K562 (cell line): ENCODE measurements around the gene ENDOD1. TPM values are rescaled to one million over a fixed set of nuclear protein-coding genes. Genes with fewer than 3 reads are reported as not detected.
A peak's percentile ranks its signal among the peaks of the same experiment; 100 is the strongest.

Source experiments
- BHLHE40 ChIP-seq: IDR thresholded peaks from 2 replicates; pipeline ENCODE4 v1.6.1; 2011; ENCODE audit warnings: low read length, improper control_type of control experiment
- HDAC1 ChIP-seq, 2 experiments: fragments of 450-650 bp; IDR thresholded peaks; 2 replicates each; pipeline ENCODE4 v1.6.1; 2016 to 2017; ENCODE audit warnings: inconsistent platforms in 1 of 2, mild to moderate bottlenecking in 1 of 2, moderate library complexity in 1 of 2
- HNRNPL ChIP-seq: fragments of 200-400 bp; formaldehyde crosslinking; IDR thresholded peaks from 2 replicates; pipeline ENCODE4 v1.6.1; 2017; ENCODE audit warnings: low read depth, mild to moderate bottlenecking, low read length
- NR2C1 ChIP-seq, 2 experiments: fragments of 450-650 bp; IDR thresholded peaks; 2 replicates each; pipeline ENCODE4 v1.6.1; 2017; ENCODE audit warnings: mild to moderate bottlenecking in 2 of 2, antibody characterized with exemption in 1 of 2, inconsistent platforms in 1 of 2, missing compliant biosample characterization in 1 of 2, missing genetic modification characterization in 1 of 2
- POLR2AphosphoS5 ChIP-seq: IDR thresholded peaks from 2 replicates; pipeline ENCODE4 v1.6.1; 2011; ENCODE audit warnings: mild to moderate bottlenecking, low read depth, low read length, moderate library complexity; ENCODE audit not compliant: control insufficient read depth, insufficient read depth
- RBBP5 ChIP-seq: fragments of 200-600 bp; sonication (generic); IDR thresholded peaks from 2 replicates; pipeline ENCODE4 v1.6.1; 2012; ENCODE audit warnings: borderline replicate concordance, mild to moderate bottlenecking, low read length, control low read depth, inconsistent platforms; ENCODE audit not compliant: insufficient read depth, poor library complexity, severe bottlenecking
- RHOXF2B ChIP-seq: fragments of 250-450 bp; sonication (Bioruptor Pico); conservative IDR thresholded peaks from 2 replicates; pipeline ENCODE4 v1.5.1; 2021
- SIN3B ChIP-seq: fragments of 450-650 bp; IDR thresholded peaks from 2 replicates; pipeline ENCODE4 v1.6.1; 2017; ENCODE audit warnings: low read depth, mild to moderate bottlenecking, moderate library complexity
- SREBF2 ChIP-seq: sonication (generic); formaldehyde crosslinking; IDR thresholded peaks from 2 replicates; pipeline ENCODE4 v1.4.0; 2020; ENCODE audit warnings: mild to moderate bottlenecking, missing genetic modification reagents
- YBX1 ChIP-seq: fragments of 450-650 bp; IDR thresholded peaks from 2 replicates; pipeline ENCODE4 v1.7.1; 2016; ENCODE audit warnings: mild to moderate bottlenecking
- ZBTB17 ChIP-seq: fragments of 450-650 bp; formaldehyde crosslinking; IDR thresholded peaks from 2 replicates; pipeline ENCODE4 v1.4.0; 2020; ENCODE audit warnings: mild to moderate bottlenecking
- polyA plus RNA-seq, 8 experiments: library from polyadenylated mRNA; depleted of rRNA in 4 of 8; stranded (reverse) in 5 of 8; unstranded in 3 of 8; fragments of >200 nt; fragmentation: Nextera tagmentation in 2 of 8; fragmentation: Illumina TruSeq in 1 of 8; extraction: Ambion mirVana in 2 of 8; extraction: Trizol in 1 of 8; gene quantifications; 2 replicates each; pipeline versions ENCODE4 v1.2.1 to v1.2.3, GENCODE V29; 2011 to 2014; ENCODE audit warnings: inconsistent platforms in 1 of 8, missing spikeins in 1 of 8
- total RNA-seq, 7 experiments: library from RNA; depleted of rRNA in 6 of 7; stranded (reverse); fragments of >200 nt in 6 of 7; fragmentation: Illumina TruSeq in 2 of 7; extraction: Trizol in 2 of 7; gene quantifications; 2 replicates each; pipeline versions ENCODE4 v1.2.1 to v1.2.3, GENCODE V29; 2011 to 2021; ENCODE audit warnings: low replicate concordance in 1 of 7
- TF ChIP-seq, protein P1 (sequence below), 2 experiments: IDR thresholded peaks; 2 replicates each; pipeline ENCODE4 v1.6.1; 2011; ENCODE audit warnings: borderline replicate concordance in 1 of 2, control low read depth in 1 of 2, low read depth in 1 of 2, low read length in 1 of 2, mild to moderate bottlenecking in 1 of 2, mixed read lengths in 1 of 2, moderate library complexity in 1 of 2; ENCODE audit not compliant: insufficient read depth in 1 of 2, insufficient read length in 1 of 2, poor library complexity in 1 of 2, severe bottlenecking in 1 of 2; ENCODE audit errors: extremely low read depth in 1 of 2
- TF ChIP-seq, protein P2 (sequence below): fragments of 250-450 bp; sonication (Bioruptor Pico); IDR thresholded peaks from 2 replicates; pipeline ENCODE4 v1.5.0; 2021
- TF ChIP-seq, protein P3 (sequence below), 2 experiments: fragments of 200-800 bp in 1 of 2; sonication (Bioruptor generic) in 1 of 2; sonication (generic) in 1 of 2; formaldehyde crosslinking in 1 of 2; IDR thresholded peaks in 1 of 2; conservative IDR thresholded peaks in 1 of 2; 2 replicates each; pipeline versions ENCODE4 v1.5.0 to v1.6.1; 2016 to 2020; ENCODE audit warnings: missing compliant biosample characterization in 1 of 2, missing genetic modification characterization in 1 of 2, missing genetic modification reagents in 1 of 2
- TF ChIP-seq, protein P4 (sequence below): fragments of 450-650 bp; IDR thresholded peaks from one replicate; pipeline ENCODE4 v1.6.1; 2018; ENCODE audit warnings: mild to moderate bottlenecking, moderate library complexity; ENCODE audit not compliant: partially characterized antibody
- TF ChIP-seq, protein P5 (sequence below): fragments of 450-650 bp; IDR thresholded peaks from 2 replicates; pipeline ENCODE4 v1.6.1; 2016; ENCODE audit warnings: borderline replicate concordance

Gene ENDOD1
- total and polyA plus RNA-seq, 9 of the 15 experiments (the other 6 are each of a cell fraction or from before 2014, with no cell fraction given) = 4.2 to 11.8 (median 9.3) TPM

DNA sequence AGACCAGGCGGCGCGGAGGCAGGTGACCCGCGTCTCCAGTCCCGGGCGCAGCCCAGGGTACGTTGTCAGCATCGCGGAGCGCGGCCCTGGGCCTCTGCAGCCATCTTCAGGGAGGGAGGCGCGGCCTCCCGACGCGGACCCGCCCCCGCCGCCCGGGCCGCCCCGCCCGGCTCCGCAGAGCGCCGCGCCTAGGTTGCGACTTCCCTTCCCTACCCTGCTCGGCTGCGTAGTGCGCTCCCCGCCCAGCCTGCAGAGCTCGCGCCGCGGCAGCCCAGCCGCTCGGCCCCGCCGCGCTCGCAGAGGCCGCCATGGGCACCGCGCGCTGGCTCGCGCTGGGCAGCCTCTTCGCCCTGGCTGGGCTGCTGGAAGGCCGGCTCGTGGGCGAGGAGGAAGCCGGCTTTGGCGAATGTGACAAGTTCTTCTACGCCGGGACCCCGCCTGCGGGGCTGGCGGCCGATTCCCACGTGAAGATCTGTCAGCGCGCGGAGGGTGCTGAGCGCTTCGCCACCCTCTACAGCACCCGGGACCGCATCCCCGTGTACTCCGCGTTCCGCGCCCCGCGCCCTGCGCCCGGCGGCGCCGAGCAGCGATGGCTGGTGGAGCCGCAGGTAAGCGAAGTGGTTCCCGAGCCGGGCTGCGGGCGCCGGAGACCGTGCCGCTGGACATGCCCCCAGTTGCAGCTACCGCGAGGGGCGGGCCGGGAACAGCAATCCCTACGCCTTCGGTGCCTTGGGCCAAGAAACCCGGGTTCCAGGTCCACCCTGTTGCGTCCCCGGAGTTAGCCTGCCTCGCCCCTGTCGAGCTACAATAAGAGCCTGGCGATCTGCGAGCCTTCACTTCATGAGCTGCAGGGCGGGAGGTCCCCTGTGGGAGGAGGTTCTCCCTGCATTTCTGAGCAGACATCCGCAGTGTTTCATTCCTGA, at the start of gene ENDOD1 (continued):
- TF ChIP-seq HDAC1 (IDR thresholded peaks at IDR 0.05) = peak in 1 of 2 experiments; percentile 63; a peak in 1 of 4 replicates
- TF ChIP-seq HNRNPL = peak; percentile 62; the same call in 1 of the 2 replicates
- TF ChIP-seq YBX1 = no peak
- no peak for TF ChIP-seq SREBF2 (CRISPR knock-in tag)
- TF ChIP-seq, protein P1, sequence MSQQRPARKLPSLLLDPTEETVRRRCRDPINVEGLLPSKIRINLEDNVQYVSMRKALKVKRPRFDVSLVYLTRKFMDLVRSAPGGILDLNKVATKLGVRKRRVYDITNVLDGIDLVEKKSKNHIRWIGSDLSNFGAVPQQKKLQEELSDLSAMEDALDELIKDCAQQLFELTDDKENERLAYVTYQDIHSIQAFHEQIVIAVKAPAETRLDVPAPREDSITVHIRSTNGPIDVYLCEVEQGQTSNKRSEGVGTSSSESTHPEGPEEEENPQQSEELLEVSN (IDR thresholded peaks at IDR 0.05; ENCODE audit: borderline replicate concordance in 1 of 2, extremely low read depth in 1 of 2, insufficient read depth in 1 of 2, insufficient read length in 1 of 2, low read depth in 1 of 2, low read length in 1 of 2, poor library complexity in 1 of 2, severe bottlenecking in 1 of 2) = peak; percentile 16 to 41
- TF ChIP-seq, protein P2, sequence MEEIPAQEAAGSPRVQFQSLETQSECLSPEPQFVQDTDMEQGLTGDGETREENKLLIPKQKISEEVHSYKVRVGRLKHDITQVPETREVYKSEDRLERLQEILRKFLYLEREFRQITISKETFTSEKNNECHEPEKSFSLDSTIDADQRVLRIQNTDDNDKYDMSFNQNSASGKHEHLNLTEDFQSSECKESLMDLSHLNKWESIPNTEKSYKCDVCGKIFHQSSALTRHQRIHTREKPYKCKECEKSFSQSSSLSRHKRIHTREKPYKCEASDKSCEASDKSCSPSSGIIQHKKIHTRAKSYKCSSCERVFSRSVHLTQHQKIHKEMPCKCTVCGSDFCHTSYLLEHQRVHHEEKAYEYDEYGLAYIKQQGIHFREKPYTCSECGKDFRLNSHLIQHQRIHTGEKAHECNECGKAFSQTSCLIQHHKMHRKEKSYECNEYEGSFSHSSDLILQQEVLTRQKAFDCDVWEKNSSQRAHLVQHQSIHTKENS (CRISPR knock-in tag) = no peak
- peak; percentile 79 for TF ChIP-seq RBBP5
- TF ChIP-seq, protein P3, sequence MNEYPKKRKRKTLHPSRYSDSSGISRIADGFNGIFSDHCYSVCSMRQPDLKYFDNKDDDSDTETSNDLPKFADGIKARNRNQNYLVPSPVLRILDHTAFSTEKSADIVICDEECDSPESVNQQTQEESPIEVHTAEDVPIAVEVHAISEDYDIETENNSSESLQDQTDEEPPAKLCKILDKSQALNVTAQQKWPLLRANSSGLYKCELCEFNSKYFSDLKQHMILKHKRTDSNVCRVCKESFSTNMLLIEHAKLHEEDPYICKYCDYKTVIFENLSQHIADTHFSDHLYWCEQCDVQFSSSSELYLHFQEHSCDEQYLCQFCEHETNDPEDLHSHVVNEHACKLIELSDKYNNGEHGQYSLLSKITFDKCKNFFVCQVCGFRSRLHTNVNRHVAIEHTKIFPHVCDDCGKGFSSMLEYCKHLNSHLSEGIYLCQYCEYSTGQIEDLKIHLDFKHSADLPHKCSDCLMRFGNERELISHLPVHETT (CRISPR knock-in tag; conservative IDR thresholded peaks at IDR 0.05 in 1 of 2, IDR thresholded peaks at IDR 0.05 in 1 of 2) = peak in 1 of 2 experiments; percentile 63; a peak in 1 of 4 replicates
- TF ChIP-seq NR2C1 (IDR thresholded peaks at IDR 0.05) = no peak
- TF ChIP-seq NR2C1 (tag; IDR thresholded peaks at IDR 0.05) = no peak
- TF ChIP-seq, protein P4, sequence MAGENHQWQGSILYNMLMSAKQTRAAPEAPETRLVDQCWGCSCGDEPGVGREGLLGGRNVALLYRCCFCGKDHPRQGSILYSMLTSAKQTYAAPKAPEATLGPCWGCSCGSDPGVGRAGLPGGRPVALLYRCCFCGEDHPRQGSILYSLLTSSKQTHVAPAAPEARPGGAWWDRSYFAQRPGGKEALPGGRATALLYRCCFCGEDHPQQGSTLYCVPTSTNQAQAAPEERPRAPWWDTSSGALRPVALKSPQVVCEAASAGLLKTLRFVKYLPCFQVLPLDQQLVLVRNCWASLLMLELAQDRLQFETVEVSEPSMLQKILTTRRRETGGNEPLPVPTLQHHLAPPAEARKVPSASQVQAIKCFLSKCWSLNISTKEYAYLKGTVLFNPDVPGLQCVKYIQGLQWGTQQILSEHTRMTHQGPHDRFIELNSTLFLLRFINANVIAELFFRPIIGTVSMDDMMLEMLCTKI = no peak
- TF ChIP-seq BHLHE40 = peak; percentile 23; the same call in 1 of the 2 replicates
- TF ChIP-seq RHOXF2B (CRISPR knock-in tag) = no peak
- peak; percentile 50; the same call in 1 of the 2 replicates for TF ChIP-seq POLR2AphosphoS5
- TF ChIP-seq SIN3B = 0 out of 2 replicates have a peak, but pooled peaks have one; percentile 32
- TF ChIP-seq, protein P5, sequence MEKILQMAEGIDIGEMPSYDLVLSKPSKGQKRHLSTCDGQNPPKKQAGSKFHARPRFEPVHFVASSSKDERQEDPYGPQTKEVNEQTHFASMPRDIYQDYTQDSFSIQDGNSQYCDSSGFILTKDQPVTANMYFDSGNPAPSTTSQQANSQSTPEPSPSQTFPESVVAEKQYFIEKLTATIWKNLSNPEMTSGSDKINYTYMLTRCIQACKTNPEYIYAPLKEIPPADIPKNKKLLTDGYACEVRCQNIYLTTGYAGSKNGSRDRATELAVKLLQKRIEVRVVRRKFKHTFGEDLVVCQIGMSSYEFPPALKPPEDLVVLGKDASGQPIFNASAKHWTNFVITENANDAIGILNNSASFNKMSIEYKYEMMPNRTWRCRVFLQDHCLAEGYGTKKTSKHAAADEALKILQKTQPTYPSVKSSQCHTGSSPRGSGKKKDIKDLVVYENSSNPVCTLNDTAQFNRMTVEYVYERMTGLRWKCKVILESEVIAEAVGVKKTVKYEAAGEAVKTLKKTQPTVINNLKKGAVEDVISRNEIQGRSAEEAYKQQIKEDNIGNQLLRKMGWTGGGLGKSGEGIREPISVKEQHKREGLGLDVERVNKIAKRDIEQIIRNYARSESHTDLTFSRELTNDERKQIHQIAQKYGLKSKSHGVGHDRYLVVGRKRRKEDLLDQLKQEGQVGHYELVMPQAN = peak; percentile 33; the same call in 1 of the 2 replicates
- TF ChIP-seq ZBTB17 (CRISPR knock-in tag) = 0 out of 2 replicates have a peak, but pooled peaks have one; percentile 63
